Measurements from ENCODE around the gene KIF7.

Gene KIF7

GRCh38 chr15:89670971-89671560, 15.8 kb upstream of the KIF7 start:
- no peak for DNase-seq

- no peak for DNase-seq
These were observed 14.7 kb upstream of the KIF7 start for GRCh38 chr15:89669941-89670340.

GRCh38 chr15:89669309-89669865, 14.1 kb upstream of the KIF7 start:
- no peak for DNase-seq

DNA sequence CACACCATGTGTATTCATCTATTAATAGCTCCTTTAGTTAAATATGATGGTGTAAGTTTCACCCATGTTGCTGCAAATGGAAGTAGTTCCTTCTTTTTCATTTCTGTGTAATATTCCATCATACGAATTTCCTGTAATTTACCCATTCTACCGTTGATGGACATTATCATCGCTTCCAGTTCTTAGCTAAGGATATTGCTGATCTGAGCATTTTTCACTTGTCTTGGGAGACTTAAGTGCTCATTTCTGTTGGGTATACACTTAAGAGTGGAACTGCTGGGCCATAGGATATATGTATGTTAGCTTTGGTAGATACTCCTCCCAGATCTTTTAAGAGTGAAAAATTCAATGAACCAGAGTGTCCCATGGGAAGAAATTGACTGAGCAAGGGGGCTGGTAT, 12.9 kb upstream of the KIF7 start:
- DNase-seq = no peak

DNA sequence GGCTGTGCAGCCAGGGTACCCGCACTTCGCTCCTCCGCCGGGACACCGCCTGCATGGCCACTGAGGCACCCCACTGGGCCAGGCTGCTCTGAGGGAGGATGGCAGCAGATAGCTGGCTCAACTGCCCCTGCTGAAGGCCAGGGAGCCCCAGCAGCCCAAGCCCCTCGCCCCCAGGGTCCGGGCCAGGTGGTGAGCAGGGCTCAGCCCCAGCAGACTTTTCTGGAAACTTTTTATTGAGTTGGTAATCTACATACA, 12.4 kb upstream of the KIF7 start:
- DNase-seq = no peak

DNA sequence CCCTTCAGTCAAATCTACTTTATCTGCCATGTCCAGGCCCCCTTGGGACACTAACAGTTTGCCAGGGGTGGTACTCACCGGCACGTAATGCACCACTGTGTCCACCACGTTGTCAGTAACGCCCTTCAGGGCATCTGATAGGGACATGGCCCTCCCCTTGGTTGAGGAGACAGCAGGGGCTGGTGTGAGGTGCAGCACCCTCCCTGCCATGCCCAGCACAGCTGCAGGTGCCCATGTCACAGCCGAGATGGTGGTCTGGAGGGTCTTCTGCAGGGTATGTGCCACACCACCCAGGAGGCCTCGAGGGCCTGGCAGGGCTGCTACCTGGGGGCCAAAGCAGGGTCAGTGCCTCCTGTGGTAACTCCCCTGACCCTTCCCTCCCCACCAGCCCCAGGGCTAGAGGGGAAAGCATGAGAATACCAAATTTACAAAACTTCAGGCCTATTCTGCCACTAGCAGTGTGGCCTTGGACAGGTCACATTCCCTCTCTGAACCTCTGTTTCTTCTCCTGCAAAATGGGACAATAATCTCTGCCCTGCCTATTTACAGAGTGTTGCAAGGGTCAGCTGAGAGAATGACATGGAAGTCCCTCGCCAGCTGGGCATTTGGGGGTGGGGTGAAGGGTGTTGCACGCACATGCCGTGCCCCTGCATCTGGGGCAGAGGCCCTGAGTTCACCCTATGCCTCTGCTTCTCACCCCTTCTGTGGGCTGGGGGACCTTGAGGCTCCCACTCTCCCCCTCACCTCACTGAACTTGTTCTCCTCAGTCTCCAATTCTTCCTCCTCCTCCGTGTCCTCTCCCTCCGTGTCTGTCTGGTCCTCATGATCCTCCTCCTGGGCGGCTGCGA, 11.8 kb upstream of the KIF7 start:
- no peak for DNase-seq

DNA sequence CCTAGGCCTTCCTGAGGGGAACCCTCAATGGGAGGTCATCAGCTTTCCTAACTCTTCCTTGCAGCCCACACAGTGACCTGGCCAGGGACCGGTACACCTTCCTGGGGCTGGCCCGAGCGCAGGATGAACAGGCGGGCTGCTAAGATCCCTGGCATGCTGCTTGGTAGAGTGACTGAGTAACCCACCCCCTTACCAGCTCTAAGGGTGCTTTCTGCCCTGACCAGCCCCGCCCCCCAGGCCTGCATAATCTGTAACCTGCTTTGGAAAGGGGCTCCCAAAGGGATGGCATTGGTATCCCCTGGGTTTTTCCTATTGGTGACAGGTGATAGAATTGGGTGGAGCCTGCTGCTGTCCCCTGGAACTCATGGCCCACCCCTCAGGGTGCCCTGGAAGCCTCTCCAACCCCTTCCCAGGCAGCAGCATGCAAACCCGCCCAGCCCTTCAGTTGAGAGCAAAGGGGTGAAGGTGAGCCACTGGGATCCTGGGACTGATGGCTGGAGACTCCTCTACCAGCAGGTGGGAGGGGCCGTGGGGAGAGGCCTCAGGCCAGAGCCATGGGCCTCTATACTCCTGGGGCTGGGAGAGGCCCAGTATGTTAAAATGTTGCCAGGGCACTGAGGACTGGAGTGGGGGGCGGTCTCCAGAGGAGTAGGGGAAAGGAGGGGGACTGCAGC, 11.1 kb upstream of the KIF7 start:
- DNase-seq = no peak

DNA sequence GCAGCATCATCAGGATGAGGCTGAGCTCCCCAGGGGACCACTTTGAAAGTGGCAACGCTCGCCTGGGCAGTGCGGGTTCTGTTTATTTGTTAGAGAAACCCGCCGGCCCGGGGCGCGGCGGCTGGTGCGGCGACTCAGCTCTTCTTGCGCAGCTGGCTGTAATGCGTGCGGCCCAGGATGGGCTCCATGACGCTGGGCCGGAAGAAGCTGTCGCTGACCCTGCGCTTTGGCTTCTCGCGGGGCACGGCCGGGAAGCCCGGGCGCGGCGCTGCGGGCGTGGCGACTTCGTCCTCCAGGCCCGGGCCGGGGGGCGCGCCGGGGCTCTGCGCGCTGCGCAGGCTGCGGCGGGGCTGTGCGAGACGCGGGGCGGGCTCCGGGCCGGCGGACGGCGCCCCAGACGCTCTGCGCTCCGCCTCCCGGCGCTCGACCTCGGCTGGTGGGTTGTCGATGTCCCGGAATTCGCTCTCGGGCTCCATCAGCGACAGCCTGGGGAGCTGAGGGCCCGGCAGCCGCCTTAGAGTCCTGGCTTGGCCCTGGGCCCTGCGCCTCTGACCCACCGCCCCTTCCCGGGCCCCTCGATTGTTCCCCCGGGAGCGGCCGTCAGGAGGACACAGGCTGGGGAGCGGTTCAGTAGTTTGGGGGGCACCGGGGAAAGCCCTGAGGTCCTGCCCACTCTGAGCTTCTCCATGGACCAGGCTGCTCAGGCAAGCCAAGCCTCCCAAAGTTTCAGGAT, 10.3 kb upstream of the KIF7 start:
- no peak for DNase-seq

- DNase-seq = no peak
These were observed 9.4 kb upstream of the KIF7 start for GRCh38 chr15:89664441-89665350.

DNA sequence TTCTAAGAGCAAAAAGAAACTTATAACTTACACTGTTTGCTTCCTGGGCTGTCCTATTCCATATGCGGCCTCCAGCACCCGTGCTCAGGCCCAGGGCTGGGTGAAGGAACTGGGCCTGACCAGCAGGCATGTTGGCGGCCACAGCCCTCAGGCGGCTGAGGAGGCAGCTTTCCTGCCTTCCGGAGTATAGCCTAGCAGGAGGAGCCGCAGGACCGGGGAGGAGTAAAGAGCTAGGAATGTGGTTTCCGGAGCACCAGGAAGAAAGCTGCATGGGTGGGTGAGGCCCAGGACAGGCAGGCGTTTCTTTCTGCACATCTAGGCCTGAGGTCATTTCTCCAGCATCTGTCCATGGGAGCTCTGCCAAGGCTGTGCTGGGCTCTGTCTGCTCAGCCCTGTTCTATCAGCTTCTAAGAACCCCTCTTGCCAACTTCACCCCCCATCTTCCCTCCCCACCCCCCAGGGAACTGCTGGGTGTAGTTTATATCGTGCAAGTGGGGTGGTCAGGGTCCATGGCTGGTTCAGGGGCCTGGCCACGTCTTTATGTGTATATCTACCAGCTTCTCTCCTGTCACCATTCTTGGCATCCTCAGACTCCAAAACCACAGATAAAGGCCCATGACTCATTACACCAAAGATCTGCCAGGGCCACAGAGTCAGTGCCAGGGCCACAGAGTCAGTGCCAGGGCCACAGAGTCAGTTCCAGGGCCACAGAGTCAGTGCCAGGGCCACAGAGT, 7.8 kb upstream of the KIF7 start:
- no peak for DNase-seq

DNA sequence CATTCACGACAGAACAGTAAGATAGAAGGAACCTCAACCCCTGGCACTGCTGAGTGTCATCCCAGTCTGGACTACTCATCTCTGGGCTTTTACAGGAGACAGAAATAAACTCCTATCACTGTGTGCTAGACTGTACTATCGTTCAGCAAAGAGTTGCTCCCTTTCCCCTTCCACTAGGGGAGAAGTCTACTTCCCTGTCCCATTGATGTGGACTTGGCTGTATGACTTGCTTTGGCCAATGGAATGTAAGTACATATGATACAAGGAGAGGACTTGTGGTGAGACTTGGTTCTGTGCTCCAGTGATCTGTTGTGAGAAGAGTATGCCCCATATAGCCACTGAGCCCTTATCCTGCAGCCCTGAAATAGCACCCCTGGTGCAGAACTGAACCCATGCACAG, 5.3 kb upstream of the KIF7 start:
- DNase-seq = no peak

DNA sequence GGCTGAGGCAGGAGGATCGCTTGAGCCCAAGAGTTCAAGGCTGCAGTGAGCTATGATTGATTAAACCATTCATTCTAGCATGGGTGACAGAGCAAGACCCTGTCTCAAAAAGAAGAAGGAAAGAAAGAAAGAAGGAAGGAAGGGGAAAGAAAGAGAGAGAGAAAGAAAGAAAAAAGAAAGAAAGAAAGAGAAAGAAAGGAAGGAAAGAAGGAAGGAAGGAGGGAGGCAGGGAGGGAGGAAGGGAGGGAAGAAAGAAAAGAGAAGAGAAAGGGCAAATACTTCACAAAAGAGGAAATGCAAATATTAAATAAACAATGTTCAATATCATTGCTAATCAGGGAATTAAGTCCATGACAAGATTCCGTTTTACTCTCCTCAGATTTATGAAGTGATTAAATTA, 4.0 kb upstream of the KIF7 start:
- DNase-seq = no peak

GRCh38 chr15:89657686-89658200, 2.5 kb upstream of the KIF7 start:
- no peak for DNase-seq

GRCh38 chr15:89656116-89656815, 999 bp upstream of the KIF7 start:
- DNase-seq = no peak

DNA sequence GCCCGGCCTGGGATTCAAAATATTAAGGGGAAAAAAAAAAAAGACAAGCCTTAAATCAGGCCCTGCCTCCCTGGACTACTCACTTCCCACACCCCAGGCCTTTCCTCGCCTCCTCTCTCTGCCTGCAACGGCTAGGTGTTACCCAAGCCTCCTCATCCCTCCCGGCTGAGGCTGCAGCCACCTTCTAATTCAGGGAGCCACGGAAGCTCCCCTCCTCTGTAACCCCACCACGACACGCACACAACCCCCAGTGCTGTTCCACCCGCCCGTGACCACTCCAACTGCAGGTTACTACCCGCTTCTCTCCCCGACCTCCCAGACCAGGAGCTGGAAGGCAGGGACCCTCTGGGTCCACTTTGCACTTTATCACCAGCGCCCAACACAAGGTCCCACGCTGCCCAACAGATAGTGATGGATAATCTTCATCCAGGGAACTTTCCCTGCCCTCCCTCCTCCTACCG, 936 bp downstream of the KIF7 start:
- DNase-seq = no peak

DNA sequence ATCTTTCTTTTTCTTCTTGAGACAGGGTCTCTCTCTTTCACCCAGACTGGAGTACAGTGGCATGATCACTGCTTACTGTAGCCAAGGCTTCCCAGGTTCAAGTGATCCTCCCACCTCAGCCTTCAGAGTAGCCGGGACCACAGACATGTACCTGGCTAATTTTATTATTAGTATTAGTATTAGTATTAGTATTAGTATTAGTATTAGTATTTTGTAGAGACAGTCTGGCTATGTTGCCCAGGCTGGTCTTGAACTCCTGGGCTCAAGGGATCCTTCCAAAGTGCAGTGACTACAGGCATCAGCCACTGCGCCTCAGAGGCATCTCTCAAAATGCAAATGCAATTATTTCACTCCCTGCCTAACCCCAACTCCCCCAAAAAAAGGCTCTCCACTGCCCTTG, 1.7 kb downstream of the KIF7 start:
- no peak for DNase-seq

DNA sequence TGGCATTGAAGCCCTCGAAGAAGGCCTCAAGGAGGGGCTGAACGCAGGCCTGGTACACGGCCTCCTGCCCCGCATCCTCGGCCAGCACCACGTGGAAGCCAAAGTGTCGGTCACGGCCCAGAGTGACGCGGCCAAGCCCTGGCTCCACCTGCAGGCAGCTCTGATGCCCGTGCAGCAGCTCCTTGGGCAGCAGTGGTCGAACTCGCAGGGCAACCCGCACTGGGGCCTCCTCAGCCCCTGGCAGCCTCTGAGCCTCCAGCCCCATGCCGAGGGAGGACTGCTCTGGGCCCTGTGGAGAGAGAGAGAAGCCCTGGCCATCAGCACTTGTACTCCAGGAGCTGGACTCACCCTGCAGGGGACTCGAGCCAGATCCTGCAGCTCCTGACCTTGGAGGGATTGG, 2.6 kb downstream of the KIF7 start:
- DNase-seq = no peak

DNA sequence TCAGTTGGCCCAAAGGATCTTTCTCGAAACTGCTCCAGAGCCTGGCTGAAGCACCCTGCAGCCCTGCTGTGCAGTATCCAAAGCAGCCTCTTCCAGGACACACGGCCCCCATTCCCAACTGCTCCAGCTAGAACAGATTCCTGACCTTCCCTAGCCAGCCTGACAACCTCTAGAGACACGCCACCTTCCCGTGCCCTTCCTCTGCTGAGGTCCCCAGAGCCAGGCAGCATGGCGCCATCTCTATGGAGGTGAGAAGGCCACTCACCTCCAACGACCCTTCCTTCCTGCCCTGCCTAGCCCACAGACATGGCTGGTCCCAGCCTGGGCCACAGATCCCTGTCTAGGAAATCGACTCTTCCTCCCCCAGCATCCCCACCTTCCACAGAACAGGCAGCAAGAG, 3.1 kb downstream of the KIF7 start:
- no peak for DNase-seq

DNA sequence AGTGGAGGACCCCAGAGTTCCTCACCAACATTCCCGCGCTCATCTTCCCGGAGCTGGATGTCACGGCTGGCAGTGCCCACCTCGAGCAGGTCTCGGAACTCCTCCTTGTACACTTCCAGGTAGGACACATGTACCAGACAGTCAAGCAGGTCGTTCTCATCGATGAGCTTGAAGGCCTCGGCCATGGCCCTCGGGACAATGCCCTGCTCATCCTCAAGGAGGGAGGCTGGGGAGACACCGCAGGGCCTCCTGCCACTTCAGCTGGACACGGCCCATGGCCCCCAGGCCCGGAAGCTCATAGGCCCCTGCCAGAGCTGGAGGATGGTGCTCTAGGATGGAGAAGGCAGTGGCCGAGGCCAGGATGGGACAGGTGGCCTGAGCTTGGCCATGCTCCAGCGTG, 5.6 kb downstream of the KIF7 start:
- no peak for DNase-seq

DNA sequence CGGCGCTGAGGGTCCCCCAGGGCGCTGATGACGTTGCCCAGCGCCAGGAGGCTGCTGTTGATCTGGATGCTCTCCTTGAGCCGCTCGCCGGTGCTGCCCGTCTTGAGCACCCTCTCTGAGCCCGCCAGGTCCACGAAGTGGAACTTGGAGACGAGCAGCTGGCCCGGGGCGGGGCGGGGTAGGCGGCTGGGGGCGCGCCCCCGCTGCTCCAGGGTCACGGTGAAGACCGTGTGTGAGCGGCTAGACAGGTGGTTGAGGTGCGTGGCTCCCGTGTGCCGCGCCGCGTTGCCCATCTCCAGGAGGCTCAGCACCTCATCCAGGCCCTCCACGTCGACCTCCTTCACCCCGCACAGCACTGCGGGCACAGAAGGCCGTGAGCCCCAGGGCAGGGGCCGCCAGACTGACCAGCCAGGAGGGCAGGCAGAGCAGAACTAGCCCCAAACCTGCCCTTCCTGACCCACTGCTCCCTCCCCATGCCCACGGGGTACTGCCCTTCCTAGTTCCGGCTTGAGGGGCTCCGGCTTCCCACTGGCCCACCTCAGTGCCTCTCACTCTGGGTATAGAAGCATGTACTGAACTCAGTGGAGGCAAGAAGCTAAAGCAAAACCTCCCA, 6.1 kb downstream of the KIF7 start:
- DNase-seq = no peak

All from DMS153 (cell line).